ENCODE results near the gene CAD. TPM values are rescaled to one million over a fixed set of nuclear protein-coding genes. Genes with fewer than 3 reads are reported as not detected.
"Not testable (repeated sequence)": the region's sequence is repeated elsewhere in the genome, so short reads cannot be mapped to it uniquely, and the experiment has no call there.

The CAD gene
- total RNA-seq, 1 donor from 2014 or later: 11.0 TPM

- intact Hi-C loops (cut with DNase I): no loop called here
Observed at GRCh38 chr2:27249159-27249890, 32.2 kb downstream of the CAD start.

DNA sequence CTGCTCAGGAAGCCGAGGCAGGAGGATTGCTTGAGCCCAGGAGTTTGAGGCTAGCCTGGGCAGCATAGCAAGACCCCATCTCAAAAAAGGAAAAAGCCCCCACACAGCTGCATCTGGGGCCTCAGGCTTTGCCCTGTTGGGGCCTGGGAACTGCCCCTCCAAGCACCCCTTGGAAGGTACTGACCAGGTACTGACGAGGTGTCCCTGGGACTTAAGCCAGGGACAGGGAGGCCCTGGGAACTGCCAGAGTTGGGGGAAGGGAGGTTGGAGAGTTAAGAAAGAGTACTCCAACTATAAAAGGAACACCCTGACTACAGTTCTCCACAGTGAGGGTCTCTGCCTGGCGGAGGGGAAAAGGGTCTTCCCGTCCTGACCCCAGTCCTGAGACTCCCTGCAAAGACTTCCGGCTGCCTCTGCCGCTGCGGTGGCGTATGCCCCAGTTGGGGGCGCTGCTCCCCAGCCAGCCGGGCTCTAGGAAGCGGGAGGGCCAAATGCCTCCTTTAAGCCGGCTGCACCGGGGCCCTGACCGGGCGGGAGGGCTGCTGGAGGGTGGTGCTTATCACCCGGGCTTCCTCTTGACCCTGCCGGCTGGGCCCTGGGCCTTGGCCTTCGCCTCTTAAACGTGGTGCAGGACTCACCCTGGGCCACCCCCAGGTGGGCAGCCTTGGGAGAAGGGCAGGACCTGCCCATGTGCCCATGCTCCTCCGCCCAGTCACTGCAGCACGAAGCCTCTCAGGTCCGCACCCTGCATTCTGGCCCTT is 32.9 kb downstream of the CAD start:
- intact Hi-C loops (cut with DNase I): loop anchor here (2.0 to 5.0 kb wide), 2 partner anchors 31 to 52 kb away; no protein-coding TSS in a partner anchor
- DNase-seq (ENCODE audit: low spot score): no peak

More at GRCh38 chr2:27249159-27249890, 32.2 kb downstream of the CAD start:
- no peak for DNase-seq (ENCODE audit: low spot score)

DNA sequence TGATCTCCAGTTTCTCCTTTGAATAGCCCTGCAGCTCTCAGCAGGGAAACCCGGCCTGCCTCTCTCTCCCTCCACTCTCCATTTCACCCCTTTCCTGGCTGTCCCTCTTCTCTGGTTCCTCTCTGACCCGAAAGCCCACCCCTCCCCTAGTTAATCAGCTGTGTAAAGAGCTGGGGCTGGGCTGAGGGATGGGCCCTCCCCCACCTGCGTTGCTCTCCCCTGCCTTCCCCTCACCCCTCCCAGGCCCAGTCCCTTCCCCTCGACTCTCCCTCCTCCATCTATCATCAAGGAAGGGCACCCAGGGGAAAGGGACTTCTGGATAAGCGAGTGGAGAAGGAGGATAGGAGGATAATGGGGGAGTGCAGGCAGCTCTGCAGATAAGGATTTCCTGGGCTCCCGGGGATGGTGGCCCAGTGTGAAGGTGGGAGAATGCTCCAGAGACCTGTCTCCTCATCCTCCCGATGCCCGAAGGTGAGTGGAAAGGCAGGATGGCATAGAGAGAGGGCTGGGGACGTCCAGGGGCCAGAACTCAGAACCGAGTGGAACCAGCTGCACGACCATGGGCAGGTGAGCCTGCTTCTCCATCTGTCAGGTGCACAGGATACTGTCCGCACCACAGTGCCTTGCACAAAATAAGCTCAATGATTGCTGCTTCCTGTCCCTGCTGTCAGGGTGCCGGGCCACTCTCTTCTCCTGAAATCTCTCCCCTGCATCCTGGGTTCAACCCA is 33.6 kb downstream of the CAD start:
- intact Hi-C loops (cut with DNase I): loop anchor here (2.0 to 5.0 kb wide), 2 partner anchors 30 to 51 kb away; no protein-coding TSS in a partner anchor

DNA sequence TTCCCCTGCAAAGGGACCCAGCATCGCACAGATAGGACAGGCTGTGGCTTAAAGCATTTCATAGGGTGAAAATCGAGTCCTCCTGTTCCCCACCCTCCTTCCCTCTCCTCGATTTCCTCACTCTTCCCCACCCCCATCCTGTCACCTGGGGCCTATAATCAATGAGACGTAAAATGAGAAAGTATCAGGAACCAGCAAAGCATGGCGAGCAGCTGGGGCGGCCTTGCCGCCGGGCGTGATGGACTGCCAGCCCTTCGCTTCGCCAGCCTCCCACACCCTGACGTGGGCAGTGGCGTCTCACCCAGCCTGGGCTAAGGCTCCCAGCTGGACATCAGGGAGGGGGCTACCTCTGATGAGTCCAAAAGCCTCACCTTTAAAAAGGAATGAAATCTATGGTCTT is 34.6 kb downstream of the CAD start:
- intact Hi-C loops (cut with DNase I): loop anchor here (2.0 to 5.0 kb wide), 2 partner anchors 29 to 51 kb away; no protein-coding TSS in a partner anchor
- no peak for DNase-seq (ENCODE audit: low spot score)

More for the DNA sequence above, 33.6 kb downstream of the CAD start:
- DNase-seq (ENCODE audit: low spot score): no peak

DNA sequence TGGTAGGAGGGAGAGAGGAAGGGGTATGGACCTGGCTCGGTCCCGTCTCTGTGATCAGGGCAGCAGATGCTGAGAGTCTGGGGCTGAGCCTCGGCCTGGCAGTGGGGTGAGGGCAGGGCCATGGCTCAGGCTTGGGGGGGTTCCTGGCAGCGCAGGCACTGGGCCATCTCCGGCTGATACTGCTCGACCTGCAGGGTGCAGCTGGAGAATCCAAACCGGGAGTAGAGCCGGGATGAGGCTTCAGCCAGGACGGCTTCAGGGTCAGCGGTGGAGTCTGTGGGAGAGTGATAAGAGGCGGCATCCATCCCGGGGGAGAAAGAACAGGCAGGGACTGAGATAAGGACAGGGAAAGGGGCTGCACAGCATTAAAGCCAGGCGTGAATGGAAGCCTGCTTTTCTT is 38.0 kb downstream of the CAD start:
- no peak for DNase-seq (ENCODE audit: low spot score)
- intact Hi-C loops (cut with DNase I): no loop called here

DNA sequence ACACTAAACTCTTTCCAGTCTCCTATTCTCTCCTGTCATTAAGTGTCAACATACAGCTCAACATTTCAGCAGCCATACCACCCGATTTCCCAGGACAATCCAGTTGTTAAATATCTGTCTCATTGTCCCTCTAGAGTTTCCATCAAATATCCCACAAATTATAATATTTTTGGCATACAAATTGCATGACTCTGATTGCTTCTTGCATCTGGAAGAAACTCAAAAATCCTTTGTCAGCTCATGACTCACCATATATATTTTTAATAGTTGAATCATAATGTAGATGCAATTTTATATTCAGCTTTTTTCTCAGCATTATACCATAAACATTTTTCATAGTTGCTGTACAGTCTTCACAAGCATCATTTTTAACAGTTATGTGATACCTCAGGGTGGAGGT is 38.5 kb downstream of the CAD start:
- intact Hi-C loops (cut with DNase I): no loop called here
- DNase-seq (ENCODE audit: low spot score): no peak

DNA sequence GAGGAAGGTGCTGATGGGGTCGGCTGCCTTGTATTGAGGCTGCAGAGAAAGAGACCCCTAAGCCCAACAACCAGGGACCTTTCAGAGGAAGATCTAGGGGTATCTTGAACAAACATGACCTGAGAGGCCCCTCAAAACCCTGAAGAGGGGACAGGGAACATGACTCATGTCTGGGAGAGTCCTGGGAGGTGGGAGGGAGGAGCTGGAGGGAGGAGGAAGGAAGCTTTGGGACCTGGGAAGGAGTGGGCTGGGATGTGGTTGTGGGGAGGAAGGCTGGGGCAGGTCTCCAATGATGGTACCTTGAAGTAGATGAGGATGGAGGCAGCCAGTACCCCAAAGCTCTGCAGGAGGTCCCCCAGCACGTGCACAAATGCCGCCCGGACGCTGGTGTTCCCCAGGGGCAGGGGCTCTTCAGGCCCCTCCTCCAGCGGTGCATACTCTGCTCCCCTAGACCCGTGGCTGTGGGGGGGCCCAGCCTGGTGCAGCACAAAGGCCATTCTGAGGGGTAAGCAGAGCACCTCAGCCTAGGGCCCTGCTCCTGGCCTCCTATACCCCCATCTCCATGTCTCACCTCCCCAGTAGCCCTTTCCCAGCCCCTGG is 39.8 kb downstream of the CAD start:
- intact Hi-C loops (cut with DNase I): no loop called here
- no peak for DNase-seq (ENCODE audit: low spot score)

GRCh38 chr2:27258051-27258450 is 40.9 kb downstream of the CAD start:
- intact Hi-C loops (cut with DNase I): no loop called here

GRCh38 chr2:27261241-27261925 is 44.2 kb downstream of the CAD start:
- intact Hi-C loops (cut with DNase I): no loop called here
- DNase-seq (ENCODE audit: low spot score): no peak

More at GRCh38 chr2:27258051-27258450, 40.9 kb downstream of the CAD start:
- no peak for DNase-seq (ENCODE audit: low spot score)

GRCh38 chr2:27261926-27262298 is 44.7 kb downstream of the CAD start:
- intact Hi-C loops (cut with DNase I): no loop called here
- no peak for DNase-seq (ENCODE audit: low spot score)

DNA sequence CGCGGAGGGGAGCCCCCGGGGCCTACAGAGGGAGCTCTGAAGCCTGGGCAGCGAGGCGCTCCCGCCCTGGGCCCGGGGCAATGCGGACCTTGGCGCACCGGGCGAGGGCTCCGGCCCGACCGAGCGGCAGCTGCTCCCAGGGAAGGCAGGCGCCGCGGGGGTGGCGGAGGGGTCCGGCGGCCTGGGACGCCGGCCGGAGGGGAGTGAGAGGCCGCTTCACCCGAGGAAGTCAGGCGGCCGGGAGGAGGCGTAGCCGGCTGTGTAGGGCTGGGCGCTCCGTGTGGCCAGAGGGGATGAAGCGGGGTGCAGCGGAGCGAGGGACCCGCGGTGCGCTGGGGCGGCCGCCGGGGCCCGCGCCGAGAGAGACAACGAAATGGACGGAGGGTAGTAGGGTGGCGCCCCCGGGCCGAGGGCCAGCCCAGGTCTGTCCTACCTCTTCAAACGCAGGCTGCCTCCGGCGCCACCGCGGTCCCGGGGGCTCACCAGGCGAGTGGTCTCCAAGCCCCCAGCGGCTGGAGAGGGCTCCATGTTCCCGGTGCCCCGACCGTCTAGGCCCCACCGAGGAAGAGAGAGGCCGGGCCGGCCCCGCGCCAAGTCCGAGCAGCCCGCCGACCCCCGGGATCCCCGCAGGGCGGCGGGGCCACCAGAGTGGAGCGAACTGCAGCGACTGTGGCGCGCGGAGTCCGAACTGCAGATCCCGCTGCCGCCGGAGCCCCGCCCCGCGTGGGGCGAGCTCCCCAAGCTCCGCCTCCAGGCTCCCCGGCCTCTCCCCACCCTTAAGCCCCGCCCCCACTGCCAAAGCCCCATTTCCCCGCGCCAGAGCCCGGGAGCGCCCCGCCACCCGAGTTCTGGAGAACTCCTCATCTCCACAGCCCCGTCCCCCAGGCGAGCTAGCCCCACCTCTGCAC is 45.5 kb downstream of the CAD start, which contains the start of gene SLC30A3:
TSS of gene SLC30A3 (minus strand) at position 669 of the 908 bp plus-strand sequence. CDS start at position 528, 141 bp downstream.
- intact Hi-C loops (cut with DNase I): no loop called here
- DNase-seq (ENCODE audit: low spot score): no peak

DNA sequence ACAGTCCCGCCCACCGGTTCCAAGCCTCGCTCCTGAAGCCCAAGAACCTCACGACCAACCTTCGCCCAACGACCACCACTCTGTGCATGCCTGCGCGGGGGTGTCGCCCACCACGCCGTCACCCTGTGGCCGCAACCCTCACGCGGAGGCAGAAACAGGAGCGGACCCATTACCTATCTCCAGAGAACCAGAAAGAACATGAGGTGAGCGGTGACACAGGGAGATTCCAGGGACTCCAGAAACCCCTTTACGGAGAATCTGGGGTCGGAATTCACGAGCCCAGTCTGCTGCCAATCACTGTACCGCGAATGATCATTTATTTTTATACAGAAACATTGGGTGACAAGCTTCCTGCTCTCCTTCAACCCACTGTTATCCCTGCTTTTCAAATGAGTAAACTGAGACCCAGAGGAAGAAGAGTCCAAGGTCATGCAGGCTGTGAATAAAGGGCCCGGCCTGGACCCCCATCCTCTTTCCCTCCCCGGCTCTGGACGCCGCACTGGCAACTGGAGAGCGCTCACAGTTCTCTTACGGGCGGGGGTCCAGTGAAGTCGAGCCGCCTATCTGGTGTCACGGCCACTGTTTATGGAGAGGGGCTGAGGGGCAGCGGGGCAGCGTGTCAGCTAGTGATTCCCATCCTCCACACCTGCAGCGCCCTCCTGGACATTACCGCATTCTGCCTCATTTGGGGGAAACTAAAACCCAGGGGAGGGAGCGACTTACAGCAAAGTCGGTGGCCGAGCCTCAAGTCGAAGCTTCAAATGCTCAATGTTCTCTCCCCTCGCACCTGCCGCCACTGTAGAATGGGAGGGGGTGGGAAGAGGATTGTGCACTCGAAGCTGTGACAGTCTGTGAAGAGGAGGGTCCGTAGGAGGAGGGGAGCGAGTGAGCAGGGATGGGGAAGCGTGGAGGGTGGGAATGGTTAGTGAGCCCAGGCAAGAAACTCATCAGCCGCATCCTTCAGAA is 46.4 kb downstream of the CAD start:
- intact Hi-C loops (cut with DNase I): no loop called here
- DNase-seq (ENCODE audit: low spot score): peak; percentile 53

DNA sequence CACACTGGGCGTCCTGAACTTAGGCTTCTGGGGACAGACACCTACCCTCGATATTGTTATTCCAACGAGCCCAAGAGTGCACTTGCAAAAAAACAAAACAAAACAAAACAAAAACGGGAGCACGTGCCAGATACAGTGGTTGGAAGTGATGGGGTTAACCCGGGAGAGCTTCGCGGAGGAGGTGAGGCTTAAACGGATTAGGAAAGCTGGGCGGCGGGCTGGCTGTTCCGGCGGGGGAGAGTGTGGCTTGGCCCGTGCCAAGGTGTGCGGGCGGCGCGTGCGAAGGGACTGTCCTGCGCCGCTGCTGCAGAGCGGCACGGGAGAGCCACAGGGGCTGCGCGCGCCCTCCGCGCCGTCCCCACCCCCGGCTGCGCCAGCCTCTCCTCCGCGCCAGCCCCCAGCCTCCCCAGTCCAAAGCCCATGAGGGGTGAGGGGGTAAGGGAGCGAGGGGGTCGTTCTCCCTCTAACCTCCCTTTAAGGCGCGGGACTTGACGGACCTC is 47.1 kb downstream of the CAD start:
- DNase-seq (ENCODE audit: low spot score): no peak
- intact Hi-C loops (cut with DNase I): no loop called here

GRCh38 chr2:27264753-27265535 is 47.8 kb downstream of the CAD start:
- intact Hi-C loops (cut with DNase I): no loop called here
- DNase-seq (ENCODE audit: low spot score): peak; percentile 84

GRCh38 chr2:27265536-27265870 is 48.3 kb downstream of the CAD start:
- peak; percentile 29 for DNase-seq (ENCODE audit: low spot score)
- intact Hi-C loops (cut with DNase I): no loop called here

GRCh38 chr2:27268296-27268695 is 51.1 kb downstream of the CAD start:
- DNase-seq (ENCODE audit: low spot score); intact Hi-C loops (cut with DNase I): not testable (repeated sequence)
